K562 (cell line): ENCODE results near the gene MBP. TPM values are rescaled to one million over a fixed set of nuclear protein-coding genes. Genes with fewer than 3 reads are reported as not detected.

Experiments used
- ATAC-seq: fragments of 200-7000 bp; cut with Tn5 transposase; 3 replicates; pipeline ENCODE4 v1.9.1; 2020; ENCODE audit warnings: moderate library complexity
- BruUV-seq: library from RNA; stranded (reverse); fragments of 400-500 nt; replicated peaks from 2 replicates; lab custom pipeline; 2021; lab: Mats Ljungman, UMichigan
- CTCF ChIA-PET: fragments of 300-600 bp; formaldehyde crosslinking; extraction: SDS; loops from one replicate; lab custom pipeline; 2021; ENCODE audit warnings: low intra/inter-chr PET ratio; lab: Yijun Ruan, JAX
- POLR2A ChIA-PET: fragments of 300-600, 350-650 bp; sonication (Branson Sonifier 250); formaldehyde crosslinking; extraction: SDS; loops from one replicate; lab custom pipeline; 2021; ENCODE audit warnings: antibody characterized with exemption, inconsistent platforms; lab: Yijun Ruan, JAX
- DNase-seq, 4 experiments: peaks; one replicate each; pipeline versions ENCODE4 v3.0.0 to v3.0.0-alpha.2; 2011 to 2018; ENCODE audit warnings: low spot score in 3 of 4, mixed read lengths in 3 of 4; ENCODE audit errors: extremely low read depth in 1 of 4
- FAIRE-seq: peaks from 2 replicates; lab custom pipeline; 2011; peaks lifted over from hg19 to GRCh38; lab: Jason Lieb, UNC
- H2AFZ ChIP-seq: 2 replicates; pipeline ENCODE4 v1.6.0; 2011; ENCODE audit warnings: low read depth, low read length, control low read depth, inconsistent platforms
- H3K27ac ChIP-seq: fragments of 200-600 bp; 3 replicates; pipeline ENCODE4 v1.8.0; 2011; ENCODE audit warnings: low read depth, mild to moderate bottlenecking, control low read depth, inconsistent platforms, low read length, moderate library complexity, mixed read lengths; ENCODE audit errors: extremely low read depth
- H3K27me3 ChIP-seq, 2 experiments: fragments of 300-600 bp in 1 of 2; 2 replicates in 1 of 2; 3 replicates in 1 of 2; pipeline versions ENCODE4 v1.6.0 to v1.8.0; 2011; ENCODE audit warnings: inconsistent platforms in 2 of 2, low read length in 2 of 2, mild to moderate bottlenecking in 1 of 2, mixed read lengths in 1 of 2, moderate library complexity in 1 of 2; ENCODE audit not compliant: control insufficient read depth in 2 of 2, insufficient read depth in 2 of 2
- H3K36me3 ChIP-seq: fragments of 300-600 bp; 3 replicates; pipeline ENCODE4 v1.8.0; 2011; ENCODE audit warnings: mild to moderate bottlenecking, low read length, inconsistent platforms; ENCODE audit not compliant: control insufficient read depth, insufficient read depth
- H3K4me1 ChIP-seq, 2 experiments: fragments of 200-600 bp in 1 of 2; replicated peaks in 1 of 2; 2 replicates in 1 of 2; 3 replicates in 1 of 2; pipeline versions ENCODE4 v1.5.1 to v1.8.0; 2011; ENCODE audit warnings: inconsistent platforms in 2 of 2, low read length in 2 of 2, mild to moderate bottlenecking in 1 of 2, mixed read lengths in 1 of 2, moderate library complexity in 1 of 2; ENCODE audit not compliant: control insufficient read depth in 2 of 2, insufficient read depth in 2 of 2
- H3K4me2 ChIP-seq: 2 replicates; pipeline ENCODE4 v1.6.1; 2011; ENCODE audit warnings: low read length, control low read depth, inconsistent platforms, mixed read lengths; ENCODE audit not compliant: insufficient read depth
- H3K4me3 ChIP-seq: fragments of 200-600 bp; sonication (generic), shearing (Covaris generic); 2 replicates; pipeline ENCODE4 v1.5.1; 2016; ENCODE audit warnings: control low read depth, inconsistent platforms
- H3K79me2 ChIP-seq: fragments of 200-600 bp; 3 replicates; pipeline ENCODE4 v1.8.0; 2011; ENCODE audit warnings: low read length, inconsistent platforms; ENCODE audit not compliant: control insufficient read depth, insufficient read depth
- H3K9ac ChIP-seq, 2 experiments: 2 replicates each; pipeline versions ENCODE4 v1.6.0 to v1.6.1; 2011; ENCODE audit warnings: low read depth in 2 of 2, low read length in 2 of 2, control low read depth in 1 of 2, inconsistent platforms in 1 of 2, mild to moderate bottlenecking in 1 of 2, mixed read lengths in 1 of 2; ENCODE audit not compliant: insufficient read depth in 1 of 2
- H3K9me1 ChIP-seq: one replicate; pipeline ENCODE4 v1.6.0; 2011; ENCODE audit warnings: inconsistent platforms, mild to moderate bottlenecking, low read length, moderate library complexity; ENCODE audit not compliant: control insufficient read depth, insufficient read depth
- H3K9me3 ChIP-seq: replicated peaks from 2 replicates; pipeline ENCODE4 v1.5.1; 2011; ENCODE audit warnings: low read depth, low read length, inconsistent platforms; ENCODE audit not compliant: control insufficient read depth, insufficient read depth
- H4K20me1 ChIP-seq: replicated peaks from 2 replicates; pipeline ENCODE4 v1.6.1; 2011; ENCODE audit warnings: low read length, inconsistent platforms, mixed read lengths; ENCODE audit not compliant: control insufficient read depth, insufficient read depth
- ARNT ChIP-seq, 2 experiments: fragments of 450-650 bp; IDR thresholded peaks; 2 replicates each; pipeline ENCODE4 v1.6.1; 2016; ENCODE audit warnings: mild to moderate bottlenecking in 1 of 2
- CBX1 ChIP-seq: sonication (generic); IDR thresholded peaks from 2 replicates; pipeline ENCODE4 v1.6.1; 2016; ENCODE audit warnings: antibody characterized with exemption, low read depth, mild to moderate bottlenecking
- CC2D1A ChIP-seq: fragments of 450-650 bp; IDR thresholded peaks from 2 replicates; pipeline ENCODE4 v1.6.1; 2017; ENCODE audit warnings: mild to moderate bottlenecking
- NFRKB ChIP-seq: fragments of 450-650 bp; IDR thresholded peaks from 2 replicates; pipeline ENCODE4 v1.6.1; 2016; ENCODE audit warnings: low read depth
- PTBP1 ChIP-seq: fragments of 200-400 bp; formaldehyde crosslinking; IDR thresholded peaks from 2 replicates; pipeline ENCODE4 v1.6.1; 2017; ENCODE audit warnings: low read depth, low read length
- SOX6 ChIP-seq: fragments of 450-650 bp; IDR thresholded peaks from 2 replicates; pipeline ENCODE4 v1.6.1; 2014; ENCODE audit warnings: mild to moderate bottlenecking
- STAT5A ChIP-seq: IDR thresholded peaks from 2 replicates; pipeline ENCODE4 v1.6.1; 2012; ENCODE audit warnings: low read length, inconsistent platforms, borderline replicate concordance
- THRAP3 ChIP-seq: fragments of 450-650 bp; IDR thresholded peaks from 2 replicates; pipeline ENCODE4 v1.6.1; 2016; ENCODE audit warnings: mild to moderate bottlenecking, inconsistent platforms, borderline replicate concordance
- WGBS: fragments of 100-300 bp; shearing (Covaris generic); methylation state at CpG from one replicate; pipeline ENCODE4 v1.1.6; 2016; ENCODE audit warnings: low coverage, mixed read lengths; ENCODE audit not compliant: insufficient coverage; ENCODE audit errors: missing lambda C conversion rate; 5-methylcytosine and 5-hydroxymethylcytosine counted together
- in situ Hi-C: fragments of 300-500 bp; cut with MboI; formaldehyde crosslinking; loops from 4 replicates; pipeline ENCODE4 v1.15.0; 2018; ENCODE audit warnings: inconsistent platforms, mixed read lengths
- intact Hi-C: fragments of 100-400 bp; cut with micrococcal nuclease; formaldehyde crosslinking; loops from 2 replicates; pipeline ENCODE4 v1.14.2; 2022
- polyA plus RNA-seq, 8 experiments: library from polyadenylated mRNA; depleted of rRNA in 4 of 8; stranded (reverse) in 5 of 8; unstranded in 3 of 8; fragments of >200 nt; fragmentation: Nextera tagmentation in 2 of 8; fragmentation: Illumina TruSeq in 1 of 8; extraction: Ambion mirVana in 2 of 8; extraction: Trizol in 1 of 8; gene quantifications; 2 replicates each; pipeline versions ENCODE4 v1.2.1 to v1.2.3, GENCODE V29; 2011 to 2014; ENCODE audit warnings: inconsistent platforms in 1 of 8, missing spikeins in 1 of 8
- total RNA-seq, 7 experiments: library from RNA; depleted of rRNA in 6 of 7; stranded (reverse); fragments of >200 nt in 6 of 7; fragmentation: Illumina TruSeq in 2 of 7; extraction: Trizol in 2 of 7; gene quantifications; 2 replicates each; pipeline versions ENCODE4 v1.2.1 to v1.2.3, GENCODE V29; 2011 to 2021; ENCODE audit warnings: low replicate concordance in 1 of 7
- TF ChIP-seq, protein P1 (sequence below): fragments of 450-650 bp; IDR thresholded peaks from 2 replicates; pipeline ENCODE4 v1.6.1; 2016; ENCODE audit warnings: low read depth, mild to moderate bottlenecking, moderate library complexity
- TF ChIP-seq, protein P2 (sequence below): fragments of 250-450 bp; sonication (Bioruptor Pico); IDR thresholded peaks from 2 replicates; pipeline ENCODE4 v1.5.0; 2021
- TF ChIP-seq, protein P3 (sequence below): sonication (generic); formaldehyde crosslinking; IDR thresholded peaks from 2 replicates; pipeline ENCODE4 v1.5.0; 2020; ENCODE audit warnings: missing genetic modification reagents
- TF ChIP-seq, protein P4 (sequence below), 2 experiments: fragments of 150-350 bp in 1 of 2; IDR thresholded peaks; 2 replicates each; pipeline ENCODE4 v1.6.1; 2012 to 2016; ENCODE audit warnings: low read depth in 2 of 2, low read length in 2 of 2, mild to moderate bottlenecking in 1 of 2, moderate library complexity in 1 of 2

The MBP gene
- total and polyA plus RNA-seq, 9 of the 15 experiments (the other 6 are each of a cell fraction or from before 2014, with no cell fraction given), result 0.09 TPM; not detected in 8

DNA sequence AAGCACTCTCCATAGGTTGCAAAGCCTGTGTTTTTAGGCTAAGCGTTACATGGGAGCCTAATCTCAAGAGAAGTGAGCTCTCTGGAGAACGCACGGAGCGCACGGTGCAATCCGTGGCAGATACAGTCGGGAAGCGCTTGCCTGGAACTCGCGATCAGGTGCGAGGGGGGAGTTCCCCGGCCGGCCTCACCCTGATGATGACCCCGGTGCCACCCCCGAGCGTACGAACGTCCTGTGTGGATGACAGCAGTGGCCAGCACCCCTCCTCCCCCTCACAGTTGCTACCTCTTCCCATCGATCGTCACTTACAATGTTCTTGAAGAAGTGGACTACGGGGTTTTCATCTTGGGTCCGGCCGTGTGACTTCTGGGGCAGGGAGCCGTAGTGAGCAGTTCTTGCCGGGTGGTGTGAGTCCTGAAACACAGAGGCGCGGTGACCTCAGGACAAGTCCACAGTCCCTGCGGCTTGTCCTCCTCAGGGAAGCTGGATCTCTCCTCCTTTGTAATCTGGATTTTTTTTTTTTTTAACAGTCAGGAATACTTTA, 142.9 kb downstream of the MBP start:
- no peak overlapping the region for H3K9ac ChIP-seq
- no peak for ATAC-seq
- no peaks in the 10 kb centered on the region for H3K36me3 ChIP-seq
- no peak overlapping the region for H3K4me3 ChIP-seq
- in situ Hi-C loops (no loop called here), intact Hi-C loops (no loop called here)
- no TSS peak for BruUV-seq
- WGBS, result 12% methylated on average over 18 of the region's 28 CpGs
- H2AFZ ChIP-seq, result no peak overlapping the region
- no peak overlapping the region for H3K27ac ChIP-seq
- no peaks in the 10 kb centered on the region for H3K79me2 ChIP-seq
- H4K20me1 ChIP-seq, result no peaks in the 10 kb centered on the region; the same call in 1 of the 2 replicates
- POLR2A ChIA-PET, result no interaction called here
- H3K4me1 ChIP-seq, result peaks cover 0 to 3% of the 10 kb centered on the region in 2 experiments; a peak in 1 of 5 replicates
- TF ChIP-seq PTBP1, result no peak
- TF ChIP-seq, protein P1, sequence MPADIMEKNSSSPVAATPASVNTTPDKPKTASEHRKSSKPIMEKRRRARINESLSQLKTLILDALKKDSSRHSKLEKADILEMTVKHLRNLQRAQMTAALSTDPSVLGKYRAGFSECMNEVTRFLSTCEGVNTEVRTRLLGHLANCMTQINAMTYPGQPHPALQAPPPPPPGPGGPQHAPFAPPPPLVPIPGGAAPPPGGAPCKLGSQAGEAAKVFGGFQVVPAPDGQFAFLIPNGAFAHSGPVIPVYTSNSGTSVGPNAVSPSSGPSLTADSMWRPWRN, result no peak
- TF ChIP-seq, protein P2, sequence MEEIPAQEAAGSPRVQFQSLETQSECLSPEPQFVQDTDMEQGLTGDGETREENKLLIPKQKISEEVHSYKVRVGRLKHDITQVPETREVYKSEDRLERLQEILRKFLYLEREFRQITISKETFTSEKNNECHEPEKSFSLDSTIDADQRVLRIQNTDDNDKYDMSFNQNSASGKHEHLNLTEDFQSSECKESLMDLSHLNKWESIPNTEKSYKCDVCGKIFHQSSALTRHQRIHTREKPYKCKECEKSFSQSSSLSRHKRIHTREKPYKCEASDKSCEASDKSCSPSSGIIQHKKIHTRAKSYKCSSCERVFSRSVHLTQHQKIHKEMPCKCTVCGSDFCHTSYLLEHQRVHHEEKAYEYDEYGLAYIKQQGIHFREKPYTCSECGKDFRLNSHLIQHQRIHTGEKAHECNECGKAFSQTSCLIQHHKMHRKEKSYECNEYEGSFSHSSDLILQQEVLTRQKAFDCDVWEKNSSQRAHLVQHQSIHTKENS, result no peak
- no peak for TF ChIP-seq THRAP3
- no peak for TF ChIP-seq NFRKB
- no peak for TF ChIP-seq CBX1
- TF ChIP-seq ARNT (IDR thresholded peaks at IDR 0.05), result no peak
- TF ChIP-seq, protein P3, sequence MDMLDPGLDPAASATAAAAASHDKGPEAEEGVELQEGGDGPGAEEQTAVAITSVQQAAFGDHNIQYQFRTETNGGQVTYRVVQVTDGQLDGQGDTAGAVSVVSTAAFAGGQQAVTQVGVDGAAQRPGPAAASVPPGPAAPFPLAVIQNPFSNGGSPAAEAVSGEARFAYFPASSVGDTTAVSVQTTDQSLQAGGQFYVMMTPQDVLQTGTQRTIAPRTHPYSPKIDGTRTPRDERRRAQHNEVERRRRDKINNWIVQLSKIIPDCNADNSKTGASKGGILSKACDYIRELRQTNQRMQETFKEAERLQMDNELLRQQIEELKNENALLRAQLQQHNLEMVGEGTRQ, result no peak
- TF ChIP-seq CC2D1A, result no peak
- TF ChIP-seq SOX6, result no peak
- TF ChIP-seq, protein P4, sequence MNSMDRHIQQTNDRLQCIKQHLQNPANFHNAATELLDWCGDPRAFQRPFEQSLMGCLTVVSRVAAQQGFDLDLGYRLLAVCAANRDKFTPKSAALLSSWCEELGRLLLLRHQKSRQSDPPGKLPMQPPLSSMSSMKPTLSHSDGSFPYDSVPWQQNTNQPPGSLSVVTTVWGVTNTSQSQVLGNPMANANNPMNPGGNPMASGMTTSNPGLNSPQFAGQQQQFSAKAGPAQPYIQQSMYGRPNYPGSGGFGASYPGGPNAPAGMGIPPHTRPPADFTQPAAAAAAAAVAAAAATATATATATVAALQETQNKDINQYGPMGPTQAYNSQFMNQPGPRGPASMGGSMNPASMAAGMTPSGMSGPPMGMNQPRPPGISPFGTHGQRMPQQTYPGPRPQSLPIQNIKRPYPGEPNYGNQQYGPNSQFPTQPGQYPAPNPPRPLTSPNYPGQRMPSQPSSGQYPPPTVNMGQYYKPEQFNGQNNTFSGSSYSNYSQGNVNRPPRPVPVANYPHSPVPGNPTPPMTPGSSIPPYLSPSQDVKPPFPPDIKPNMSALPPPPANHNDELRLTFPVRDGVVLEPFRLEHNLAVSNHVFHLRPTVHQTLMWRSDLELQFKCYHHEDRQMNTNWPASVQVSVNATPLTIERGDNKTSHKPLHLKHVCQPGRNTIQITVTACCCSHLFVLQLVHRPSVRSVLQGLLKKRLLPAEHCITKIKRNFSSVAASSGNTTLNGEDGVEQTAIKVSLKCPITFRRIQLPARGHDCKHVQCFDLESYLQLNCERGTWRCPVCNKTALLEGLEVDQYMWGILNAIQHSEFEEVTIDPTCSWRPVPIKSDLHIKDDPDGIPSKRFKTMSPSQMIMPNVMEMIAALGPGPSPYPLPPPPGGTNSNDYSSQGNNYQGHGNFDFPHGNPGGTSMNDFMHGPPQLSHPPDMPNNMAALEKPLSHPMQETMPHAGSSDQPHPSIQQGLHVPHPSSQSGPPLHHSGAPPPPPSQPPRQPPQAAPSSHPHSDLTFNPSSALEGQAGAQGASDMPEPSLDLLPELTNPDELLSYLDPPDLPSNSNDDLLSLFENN (IDR thresholded peaks at IDR 0.05; ENCODE audit: low read depth in 2 of 2, low read length in 2 of 2), result no peak
- TF ChIP-seq STAT5A, result no peak
- CTCF ChIA-PET, result no interaction called here
- H3K4me2 ChIP-seq, result no peak overlapping the region
- H3K9me3 ChIP-seq, result no peaks in the 10 kb centered on the region
- FAIRE-seq, result no peak
- DNase-seq, result no peak
- H3K9me1 ChIP-seq, result no peaks in the 10 kb centered on the region
- H3K27me3 ChIP-seq, result peaks cover 37 to 77% of the 10 kb centered on the region in 2 experiments
